Measurements from ENCODE around the gene TMEM178B. TPM values are rescaled to one million over a fixed set of nuclear protein-coding genes. Genes with fewer than 3 reads are reported as not detected.

Gene TMEM178B
- total and polyA plus RNA-seq, 2 of the 13 experiments (the other 11 are each of a cell fraction or from before 2014, with no cell fraction given), result 0.01 to 0.02 TPM

DNA sequence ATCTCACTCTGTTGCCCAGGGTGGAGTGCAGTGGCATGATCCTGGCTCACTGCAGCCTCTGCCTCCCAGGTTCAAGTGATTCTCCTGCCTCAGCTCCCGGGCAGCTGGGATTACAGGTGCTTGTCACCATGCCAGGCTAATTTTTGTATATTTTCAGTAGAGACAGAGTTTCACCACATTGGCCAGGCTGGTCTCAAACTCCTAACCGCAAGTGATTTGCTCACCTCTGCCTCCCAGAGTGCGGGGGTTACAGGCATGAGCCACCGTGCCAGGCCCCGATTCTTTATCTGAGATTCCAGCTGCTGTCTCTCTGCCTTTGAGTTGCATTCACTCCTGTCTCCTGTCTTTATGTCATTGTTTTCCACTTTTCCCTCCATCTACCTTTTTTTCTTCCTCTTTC, 168.7 kb downstream of the TMEM178B start:
- ChIA-PET POLR2A (no interaction called here), CTCF (ENCODE audit: low intra/inter-chr PET ratio, low total read pairs) (no interaction called here)
- FAIRE-seq (no peak), DNase-seq (ENCODE audit: low spot score) (no peak), ATAC-seq (no peak)
- Histone ChIP-seq H3K4me3 (replicated peaks in 1 of 3; ENCODE audit: insufficient read depth in 1 of 3, low read depth in 2 of 3, low read length in 3 of 3) (no peak overlapping the region), H2AFZ (ENCODE audit: low read length) (no peak overlapping the region), H3K4me1 (ENCODE audit: insufficient read depth, low read length) (no peaks in the 10 kb centered on the region), H3K36me3 (replicated peaks in 1 of 2; ENCODE audit: control insufficient read depth in 1 of 2, insufficient read depth in 2 of 2, low read length in 2 of 2) (no peaks in the 10 kb centered on the region), H4K20me1 (ENCODE audit: insufficient read depth, low read length) (no peaks in the 10 kb centered on the region), H3K27ac (ENCODE audit: extremely low read length, insufficient read depth, low read length) (no peak overlapping the region), H3K27me3 (ENCODE audit: control insufficient read depth in 1 of 2, insufficient read depth in 2 of 2, low read length in 2 of 2) (peaks cover 0 to 33% of the 10 kb centered on the region in 2 experiments; a peak in 3 of 5 replicates), H3K4me2 (ENCODE audit: low read depth, low read length) (no peak overlapping the region), H3K9ac (ENCODE audit: insufficient read depth, low read depth, low read length) (no peak overlapping the region), H3K79me2 (ENCODE audit: insufficient read depth, low read length) (no peaks in the 10 kb centered on the region), H3K9me3 (ENCODE audit: low read length) (no peaks in the 10 kb centered on the region)
- BruUV-seq (replicated peaks), result no TSS peak
- in situ Hi-C loops (cut with HindIII; ENCODE audit: extremely low pct_ligation_motif_present, low pct_unique_long_range_greater_than_20kb), result no loop called here
- intact Hi-C loops (cut with micrococcal nuclease; ENCODE audit: unreplicated experiment), result no loop called here
- WGBS (ENCODE audit: low lambda C conversion rate), result 44% methylated on average over 5 of the region's 5 CpGs
- TF ChIP-seq RAD51 (IDR thresholded peaks at IDR 0.05; ENCODE audit: borderline replicate concordance) (no peak), ZNF879 (CRISPR knock-in tag; IDR thresholded peaks at IDR 0.05) (no peak), REL (CRISPR knock-in tag; conservative IDR thresholded peaks at IDR 0.05) (no peak), ZNF432 (CRISPR knock-in tag; IDR thresholded peaks at IDR 0.05; ENCODE audit: borderline replicate concordance) (no peak), ZNF510 (CRISPR knock-in tag; IDR thresholded peaks at IDR 0.05; ENCODE audit: low read depth) (no peak), ZNF567 (CRISPR knock-in tag; IDR thresholded peaks at IDR 0.05; ENCODE audit: borderline replicate concordance) (no peak), ZNF577 (CRISPR knock-in tag; IDR thresholded peaks at IDR 0.05; ENCODE audit: borderline replicate concordance, low read depth) (no peak), CHD4 (IDR thresholded peaks at IDR 0.05; ENCODE audit: borderline replicate concordance, low read length) (no peak), ZNF761 (CRISPR knock-in tag; conservative IDR thresholded peaks at IDR 0.05) (no peak), TAF15 (IDR thresholded peaks at IDR 0.05; ENCODE audit: low read depth, low read length, poor library complexity, severe bottlenecking) (no peak), PATZ1 (CRISPR knock-in tag; IDR thresholded peaks at IDR 0.05) (no peak)

Measured in HepG2 (cell line).